GM23248 (cell line): ENCODE measurements around the gene KCNT1.

Experiments
- EZH2 ChIP-seq: fragments of 200-600 bp; sonication (generic); IDR thresholded peaks from 2 replicates; pipeline ENCODE4 v1.6.1; 2018; ENCODE audit warnings: antibody characterized with exemption, mild to moderate bottlenecking; ENCODE audit not compliant: insufficient read depth, poor library complexity, severe bottlenecking
- EZH2phosphoT487 ChIP-seq: fragments of 200-600 bp; sonication (generic); IDR thresholded peaks from 2 replicates; pipeline ENCODE4 v1.6.1; 2018; ENCODE audit warnings: antibody characterized with exemption, moderate library complexity, mild to moderate bottlenecking, low read depth; ENCODE audit not compliant: insufficient read depth

DNA sequence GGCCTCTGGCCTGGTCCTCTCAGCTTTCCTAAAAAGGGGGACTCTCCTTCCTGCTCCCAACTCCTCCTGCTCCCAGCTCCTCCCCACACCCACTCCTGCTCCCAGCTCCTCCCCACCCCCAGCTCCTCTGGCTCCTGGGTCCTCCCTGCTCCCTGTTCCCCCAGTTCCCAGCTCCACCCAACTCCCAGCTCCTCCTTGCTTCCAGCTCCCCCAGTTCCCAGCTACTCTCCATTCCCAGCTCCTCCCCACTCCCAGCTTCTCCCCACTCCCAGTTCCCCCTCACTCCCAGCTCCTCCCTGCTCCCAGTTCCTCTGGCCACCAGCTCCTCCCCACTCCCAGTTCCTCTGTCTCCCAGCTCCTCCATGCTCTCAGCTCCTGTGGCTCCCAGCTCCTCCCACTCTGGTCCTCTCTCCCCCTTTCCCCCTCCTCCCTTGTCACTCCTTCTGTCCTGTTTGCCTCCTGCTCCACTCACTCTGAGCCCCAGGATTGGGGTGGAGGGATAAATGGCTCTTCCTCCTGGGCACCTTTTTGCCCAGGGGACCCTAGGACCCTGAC lies 75.7 kb downstream of the KCNT1 start:
- TF ChIP-seq EZH2 = no peak
- no peak for TF ChIP-seq EZH2phosphoT487
